Measurements from ENCODE around the gene PTGES2. TPM values are rescaled to one million over a fixed set of nuclear protein-coding genes. Genes with fewer than 3 reads are reported as not detected.

The PTGES2 gene
- polyA plus RNA-seq, 1 donor = 59.1 TPM

DNA sequence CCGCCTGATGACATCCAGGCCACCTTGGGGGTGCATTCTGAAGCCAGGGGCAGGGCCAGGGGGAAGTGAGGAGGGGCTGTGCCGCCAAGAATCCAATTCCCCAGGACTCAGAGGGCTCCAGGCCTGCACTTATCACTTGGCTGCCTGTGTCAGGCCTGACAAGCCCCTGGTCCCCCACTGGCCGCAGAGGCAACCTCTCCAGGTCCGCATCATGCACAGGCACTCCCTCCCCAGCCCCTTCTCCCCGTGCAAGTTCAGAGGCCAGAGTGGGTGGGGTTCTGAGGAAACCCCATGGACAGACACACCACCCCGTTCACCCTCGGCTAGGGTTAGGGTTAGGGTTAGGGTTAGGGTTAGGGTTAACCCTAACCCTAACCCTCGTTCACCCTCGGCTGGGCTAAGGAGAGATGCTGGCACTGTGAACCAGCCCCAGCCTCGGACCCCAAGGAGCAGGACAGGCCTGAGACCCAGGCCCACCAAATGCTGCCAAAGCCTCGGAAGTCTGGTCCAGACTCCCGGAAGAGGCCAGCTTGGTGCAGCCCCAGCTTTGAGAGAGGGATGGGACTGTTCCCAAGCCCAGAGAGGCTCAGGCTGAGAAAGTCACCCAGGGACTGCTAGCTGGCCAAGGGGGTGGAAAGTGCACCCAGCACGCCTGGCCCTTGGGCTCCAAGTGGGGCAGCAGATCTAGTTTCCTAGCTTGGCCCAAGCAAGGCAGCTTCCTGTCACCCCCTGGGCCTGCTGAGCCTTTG lies 26.6 kb upstream of the PTGES2 start:
- Histone ChIP-seq H3K27me3 (ENCODE audit: control insufficient read depth, insufficient read depth, low read length) (no peaks in the 10 kb centered on the region), H3K27ac (ENCODE audit: low read length) (no peak overlapping the region), H3K4me1 (ENCODE audit: control insufficient read depth, insufficient read depth, low read length) (peaks cover 17% of the 10 kb centered on the region), H3K4me3 (ENCODE audit: low read length) (no peak overlapping the region), H3K9me3 (ENCODE audit: control insufficient read depth, low read depth, low read length) (no peaks in the 10 kb centered on the region), H3K36me3 (ENCODE audit: control insufficient read depth, insufficient read depth, low read length) (no peaks in the 10 kb centered on the region)
- WGBS (ENCODE audit: insufficient coverage, low lambda C conversion rate) = no CpG with 5 or more reads among the region's 13 CpGs
- DNase-seq = no peak

DNA sequence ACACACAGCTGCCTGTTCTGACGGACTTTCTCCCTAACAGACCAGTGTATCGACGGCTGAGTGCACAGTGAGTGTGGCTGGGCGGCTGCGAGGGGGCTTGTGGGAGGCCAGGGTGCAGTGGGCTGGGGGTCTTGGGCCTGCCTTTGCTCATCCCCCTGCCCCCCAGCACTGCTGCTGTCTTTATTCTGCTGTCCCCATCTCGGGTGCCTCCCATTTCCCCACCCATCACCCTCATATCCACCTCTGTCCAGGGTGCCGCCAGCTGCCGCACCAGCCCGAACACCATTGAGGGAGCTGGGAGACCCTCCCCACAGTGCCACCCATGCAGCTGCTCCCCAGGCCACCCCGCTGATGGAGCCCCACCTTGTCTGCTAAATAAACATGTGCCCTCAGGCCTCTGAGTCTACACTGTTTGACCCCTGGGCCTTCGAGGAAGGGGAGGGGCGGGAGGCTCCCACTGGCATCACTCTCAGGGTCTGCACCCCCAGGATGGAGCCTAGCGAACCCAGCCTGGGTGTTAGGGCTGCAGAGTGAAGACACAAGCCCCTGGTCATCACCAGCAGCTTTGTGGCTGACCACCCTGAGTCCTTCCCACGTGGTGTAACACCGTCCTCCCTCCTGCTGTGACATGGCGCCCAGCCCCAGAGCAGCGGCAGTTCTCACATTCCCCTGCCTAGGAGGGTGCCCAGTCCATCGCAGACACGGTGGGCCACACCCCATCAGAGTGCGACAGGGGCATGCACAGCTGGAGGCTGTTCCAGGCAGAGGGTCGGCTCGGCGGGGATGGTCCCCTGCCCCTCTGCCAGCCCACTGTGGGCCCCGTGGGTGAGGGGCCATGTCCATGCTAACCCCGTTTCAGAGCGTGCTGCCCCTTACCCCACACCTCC lies 25.8 kb upstream of the PTGES2 start:
- H3K4me1 ChIP-seq (ENCODE audit: control insufficient read depth, insufficient read depth, low read length) = peaks cover 25% of the 10 kb centered on the region
- no peak overlapping the region for H3K4me3 ChIP-seq (ENCODE audit: low read length)
- no peaks in the 10 kb centered on the region for H3K27me3 ChIP-seq (ENCODE audit: control insufficient read depth, insufficient read depth, low read length)
- no peaks in the 10 kb centered on the region for H3K36me3 ChIP-seq (ENCODE audit: control insufficient read depth, insufficient read depth, low read length)
- DNase-seq = no peak
- no CpG with 5 or more reads among the region's 26 CpGs for WGBS (ENCODE audit: insufficient coverage, low lambda C conversion rate)
- no peak overlapping the region for H3K27ac ChIP-seq (ENCODE audit: low read length)
- no peaks in the 10 kb centered on the region for H3K9me3 ChIP-seq (ENCODE audit: control insufficient read depth, low read depth, low read length)

DNA sequence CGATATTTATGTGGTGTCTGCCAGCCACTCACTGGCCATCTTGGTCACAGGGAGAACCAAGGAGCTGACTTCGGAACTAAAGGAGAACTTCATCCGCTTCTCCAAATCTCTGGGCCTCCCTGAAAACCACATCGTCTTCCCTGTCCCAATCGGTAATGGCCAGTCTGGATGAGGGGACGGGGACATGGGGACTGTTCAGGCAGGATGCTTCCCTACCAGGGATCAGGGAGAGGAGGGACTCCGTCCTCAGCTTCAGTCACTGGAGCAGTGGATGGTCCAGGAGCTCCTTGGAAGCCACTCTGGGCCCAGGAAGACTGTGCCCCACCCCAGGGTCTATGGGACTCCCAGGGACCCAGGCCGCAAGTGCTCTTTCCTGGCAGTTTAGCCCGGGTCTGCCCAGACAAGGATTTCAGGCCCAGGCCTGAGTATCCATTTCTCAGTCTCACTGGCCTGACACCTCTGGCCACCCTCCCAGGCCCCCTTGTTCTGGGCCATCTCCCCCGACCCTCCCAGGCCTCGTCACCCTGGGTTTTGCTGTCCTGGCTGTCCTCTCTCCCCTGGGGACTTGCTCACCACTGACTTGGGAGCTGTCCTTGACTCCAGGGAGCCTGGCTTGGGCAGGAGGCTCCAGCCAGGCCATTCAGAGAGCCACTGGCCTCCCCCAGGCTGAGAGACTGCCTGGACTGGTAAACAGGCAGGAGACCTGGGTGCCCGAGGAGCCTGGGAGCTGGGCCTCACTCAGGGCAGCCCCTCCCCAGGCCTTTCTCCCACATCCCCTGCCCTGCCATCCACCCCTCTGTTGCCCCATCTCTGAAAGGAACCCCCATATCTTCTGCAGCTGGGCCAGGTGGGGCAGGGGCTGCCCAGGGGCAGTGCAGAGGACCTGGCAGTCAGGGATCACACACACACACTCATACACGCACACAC lies 24.9 kb upstream of the PTGES2 start:
- no peaks in the 10 kb centered on the region for H3K36me3 ChIP-seq (ENCODE audit: control insufficient read depth, insufficient read depth, low read length)
- H3K4me1 ChIP-seq (ENCODE audit: control insufficient read depth, insufficient read depth, low read length) = peaks cover 28% of the 10 kb centered on the region
- DNase-seq = no peak
- H3K4me3 ChIP-seq (ENCODE audit: low read length) = no peak overlapping the region
- no peaks in the 10 kb centered on the region for H3K27me3 ChIP-seq (ENCODE audit: control insufficient read depth, insufficient read depth, low read length)
- WGBS (ENCODE audit: insufficient coverage, low lambda C conversion rate) = no CpG with 5 or more reads among the region's 13 CpGs
- no peaks in the 10 kb centered on the region for H3K9me3 ChIP-seq (ENCODE audit: control insufficient read depth, low read depth, low read length)
- H3K27ac ChIP-seq (ENCODE audit: low read length) = no peak overlapping the region

DNA sequence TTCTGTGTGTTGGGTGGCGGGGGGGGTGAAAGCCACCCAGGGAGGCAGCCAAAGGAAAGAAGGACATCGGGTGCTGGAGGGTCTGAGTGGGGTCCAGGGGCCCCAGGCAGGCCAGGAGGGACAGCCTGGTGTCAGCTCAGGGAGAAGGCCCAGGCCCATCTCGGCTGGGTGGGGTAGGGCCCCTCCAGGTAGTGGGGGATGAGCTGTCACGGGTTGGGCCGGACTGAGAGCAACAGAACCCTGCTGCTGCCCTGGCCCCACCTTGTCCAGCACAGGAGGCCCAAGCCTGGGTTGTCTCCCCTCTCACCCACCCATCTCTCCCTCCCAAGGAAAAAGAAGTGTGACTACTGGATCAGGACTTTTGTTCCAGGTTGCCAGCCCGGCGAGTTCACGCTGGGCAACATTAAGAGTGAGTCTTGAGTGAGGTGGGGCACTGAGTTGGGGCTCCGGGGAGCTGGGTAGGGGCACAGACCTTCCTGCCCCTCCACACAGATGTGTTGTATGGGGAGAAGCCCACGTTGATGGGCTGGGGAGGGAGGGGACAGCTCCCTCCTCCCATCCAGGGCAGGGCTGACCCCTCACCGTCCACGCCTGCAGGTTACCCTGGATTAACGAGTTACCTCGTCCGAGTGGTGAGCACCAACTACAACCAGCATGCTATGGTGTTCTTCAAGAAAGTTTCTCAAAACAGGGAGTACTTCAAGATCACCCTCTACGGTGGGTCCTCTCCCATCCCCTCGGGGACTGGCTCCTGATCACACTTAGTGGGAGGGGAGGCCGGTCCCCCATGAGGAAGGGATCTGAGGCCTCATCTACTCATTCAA lies 24.0 kb upstream of the PTGES2 start:
- no peaks in the 10 kb centered on the region for H3K9me3 ChIP-seq (ENCODE audit: control insufficient read depth, low read depth, low read length)
- DNase-seq = no peak
- H3K27me3 ChIP-seq (ENCODE audit: control insufficient read depth, insufficient read depth, low read length) = no peaks in the 10 kb centered on the region
- no peaks in the 10 kb centered on the region for H3K36me3 ChIP-seq (ENCODE audit: control insufficient read depth, insufficient read depth, low read length)
- no peak overlapping the region for H3K27ac ChIP-seq (ENCODE audit: low read length)
- H3K4me1 ChIP-seq (ENCODE audit: control insufficient read depth, insufficient read depth, low read length) = peaks cover 28% of the 10 kb centered on the region
- WGBS (ENCODE audit: insufficient coverage, low lambda C conversion rate) = no CpG with 5 or more reads among the region's 18 CpGs
- no peak overlapping the region for H3K4me3 ChIP-seq (ENCODE audit: low read length)

DNA sequence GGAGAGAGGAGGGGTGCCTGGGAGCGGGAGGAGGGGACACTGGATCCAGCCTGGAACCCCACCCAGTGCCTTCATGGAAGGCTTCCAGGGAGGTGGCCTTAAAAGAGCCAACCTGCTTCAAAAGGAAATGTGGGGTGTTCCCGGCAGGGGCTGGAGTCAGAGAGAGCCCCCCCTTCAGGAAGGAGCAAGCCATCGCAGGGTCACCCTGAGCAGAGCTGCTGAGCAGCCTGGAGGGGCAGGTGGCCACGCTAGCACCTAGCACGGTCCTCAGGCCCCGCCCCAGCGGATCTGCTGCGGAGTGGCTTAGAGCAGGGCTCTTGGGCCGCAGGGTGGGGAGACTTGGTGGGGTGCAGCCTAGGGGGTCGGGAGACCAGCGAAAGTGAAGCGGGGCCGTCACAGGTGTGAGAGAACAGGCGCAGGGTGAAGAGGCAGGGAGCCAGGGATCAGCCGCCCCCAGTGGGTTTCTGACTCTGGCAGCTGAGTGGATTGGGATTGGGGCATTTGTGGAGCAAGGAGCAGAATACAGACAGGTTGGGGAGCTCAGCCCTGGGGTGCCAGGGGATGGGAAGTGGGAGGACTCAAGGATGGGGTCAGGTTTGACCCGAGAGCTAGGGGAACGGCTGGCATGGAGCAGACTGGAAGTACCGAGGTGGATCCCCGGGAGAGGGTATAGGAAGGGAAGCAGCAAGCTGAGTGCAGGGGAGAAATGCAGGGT lies 23.2 kb upstream of the PTGES2 start:
- no peaks in the 10 kb centered on the region for H3K27me3 ChIP-seq (ENCODE audit: control insufficient read depth, insufficient read depth, low read length)
- DNase-seq = peak in 1 of 2 donors; percentile 51
- no peak overlapping the region for H3K4me3 ChIP-seq (ENCODE audit: low read length)
- no CpG with 5 or more reads among the region's 19 CpGs for WGBS (ENCODE audit: insufficient coverage, low lambda C conversion rate)
- H3K27ac ChIP-seq (ENCODE audit: low read length) = no peak overlapping the region
- peaks cover 34% of the 10 kb centered on the region for H3K4me1 ChIP-seq (ENCODE audit: control insufficient read depth, insufficient read depth, low read length)
- H3K9me3 ChIP-seq (ENCODE audit: control insufficient read depth, low read depth, low read length) = no peaks in the 10 kb centered on the region
- H3K36me3 ChIP-seq (ENCODE audit: control insufficient read depth, insufficient read depth, low read length) = no peaks in the 10 kb centered on the region

DNA sequence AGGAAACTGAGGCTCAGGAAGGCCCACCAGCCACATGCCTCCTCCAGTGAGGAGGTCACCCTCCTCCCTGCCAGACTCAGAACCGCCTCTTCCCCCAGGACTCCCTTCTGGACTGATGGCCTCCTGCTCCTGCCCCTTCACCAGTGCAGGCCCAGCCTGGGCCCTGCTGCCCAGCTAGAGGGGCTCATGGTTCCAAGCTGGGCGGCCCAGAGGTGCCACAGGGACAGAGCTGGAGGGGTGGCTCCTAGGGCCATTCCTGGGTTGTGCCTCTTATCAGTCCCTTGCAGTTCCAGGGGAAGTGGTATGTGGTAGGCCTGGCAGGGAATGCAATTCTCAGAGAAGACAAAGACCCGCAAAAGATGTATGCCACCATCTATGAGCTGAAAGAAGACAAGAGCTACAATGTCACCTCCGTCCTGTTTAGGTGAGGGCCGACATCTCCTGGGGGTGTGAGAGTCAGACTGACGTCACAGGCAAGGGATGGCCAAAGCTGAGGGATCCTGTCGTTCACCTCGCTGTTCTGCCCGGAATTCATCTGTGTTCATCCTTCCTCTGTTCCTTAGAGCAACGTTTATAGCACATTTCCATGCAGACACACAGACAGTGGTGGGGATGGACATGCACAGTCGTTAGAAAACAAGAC lies 22.5 kb upstream of the PTGES2 start:
- Histone ChIP-seq H3K4me3 (ENCODE audit: low read length) (no peak overlapping the region), H3K27me3 (ENCODE audit: control insufficient read depth, insufficient read depth, low read length) (no peaks in the 10 kb centered on the region), H3K27ac (ENCODE audit: low read length) (no peak overlapping the region), H3K36me3 (ENCODE audit: control insufficient read depth, insufficient read depth, low read length) (no peaks in the 10 kb centered on the region), H3K4me1 (ENCODE audit: control insufficient read depth, insufficient read depth, low read length) (peaks cover 39% of the 10 kb centered on the region), H3K9me3 (ENCODE audit: control insufficient read depth, low read depth, low read length) (no peaks in the 10 kb centered on the region)
- DNase-seq = no peak
- no CpG with 5 or more reads among the region's 11 CpGs for WGBS (ENCODE audit: insufficient coverage, low lambda C conversion rate)

DNA sequence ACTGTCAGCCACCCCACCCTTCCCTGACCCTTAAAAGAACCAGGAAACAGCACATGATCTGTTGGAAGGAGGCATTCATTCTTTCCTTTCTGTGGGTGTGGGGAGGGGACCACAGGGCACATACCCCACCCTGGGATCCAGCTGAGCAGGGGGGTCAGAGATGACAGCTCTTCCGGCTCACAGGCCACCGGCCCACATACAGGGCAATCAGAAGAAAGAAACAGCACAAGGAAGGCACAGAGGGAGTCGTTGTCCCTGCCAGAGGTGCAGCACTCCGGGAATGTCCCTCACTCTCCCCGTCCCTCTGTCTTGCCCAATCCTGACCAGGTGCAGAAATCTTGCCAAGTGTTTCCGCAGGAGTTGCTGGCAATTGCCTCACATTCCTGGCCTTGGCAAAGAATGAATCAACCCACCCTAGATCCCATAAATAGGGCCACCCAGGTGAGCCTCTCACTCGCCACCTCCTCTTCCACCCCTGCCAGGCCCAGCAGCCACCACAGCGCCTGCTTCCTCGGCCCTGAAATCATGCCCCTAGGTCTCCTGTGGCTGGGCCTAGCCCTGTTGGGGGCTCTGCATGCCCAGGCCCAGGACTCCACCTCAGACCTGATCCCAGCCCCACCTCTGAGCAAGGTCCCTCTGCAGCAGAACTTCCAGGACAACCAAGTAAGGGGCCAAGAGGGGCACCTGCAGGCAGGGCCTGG lies 21.6 kb upstream of the PTGES2 start, which contains the start of gene LCN2:
Gene LCN2 (plus strand): TSS at position 453 of the 701 bp plus-strand sequence. CDS start 73 bp downstream, at position 526.
- peak; percentile 73 to 87 for DNase-seq
- H3K9me3 ChIP-seq (ENCODE audit: control insufficient read depth, low read depth, low read length) = no peaks in the 10 kb centered on the region
- H3K27me3 ChIP-seq (ENCODE audit: control insufficient read depth, insufficient read depth, low read length) = no peaks in the 10 kb centered on the region
- peak within 1 kb of the TSS; percentile 85 for H3K27ac ChIP-seq (ENCODE audit: low read length)
- H3K4me3 ChIP-seq (ENCODE audit: low read length) = no peak within 1 kb of the TSS
- H3K4me1 ChIP-seq (ENCODE audit: control insufficient read depth, insufficient read depth, low read length) = peaks cover 39% of the 10 kb centered on the region
- no peaks in the 10 kb centered on the region for H3K36me3 ChIP-seq (ENCODE audit: control insufficient read depth, insufficient read depth, low read length)
- no CpG with 5 or more reads among the region's 9 CpGs for WGBS (ENCODE audit: insufficient coverage, low lambda C conversion rate)

DNA sequence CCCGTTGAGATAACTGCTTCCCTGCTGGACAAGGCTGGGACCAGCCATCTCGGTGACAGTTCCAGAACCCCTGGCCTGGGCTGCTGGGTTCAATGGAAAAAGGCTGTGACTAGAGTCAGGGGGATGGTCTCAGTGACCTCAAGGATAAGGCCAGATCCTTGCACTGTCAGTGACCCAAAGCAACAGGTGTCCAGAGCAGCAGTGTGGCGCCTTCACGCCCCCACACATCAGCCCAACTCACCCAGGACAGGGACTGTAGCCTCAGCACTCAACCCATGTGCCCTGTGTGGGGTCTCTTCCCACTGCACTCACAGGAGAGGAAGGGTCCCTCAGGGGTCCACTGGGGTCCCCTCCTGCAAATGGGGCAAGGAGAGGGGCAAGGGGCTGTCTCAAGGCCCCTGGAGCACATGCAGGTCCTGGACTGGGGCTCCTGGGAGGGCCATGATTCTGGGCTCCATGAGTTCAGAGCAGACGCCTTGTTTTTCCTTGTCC lies 21.0 kb upstream of the PTGES2 start:
- no peaks in the 10 kb centered on the region for H3K9me3 ChIP-seq (ENCODE audit: control insufficient read depth, low read depth, low read length)
- H3K36me3 ChIP-seq (ENCODE audit: control insufficient read depth, insufficient read depth, low read length) = no peaks in the 10 kb centered on the region
- H3K4me3 ChIP-seq (ENCODE audit: low read length) = no peak overlapping the region
- WGBS (ENCODE audit: insufficient coverage, low lambda C conversion rate) = no CpG with 5 or more reads among the region's 5 CpGs
- peaks cover 39% of the 10 kb centered on the region for H3K4me1 ChIP-seq (ENCODE audit: control insufficient read depth, insufficient read depth, low read length)
- peak overlapping the region; percentile 85 for H3K27ac ChIP-seq (ENCODE audit: low read length)
- no peak for DNase-seq
- no peaks in the 10 kb centered on the region for H3K27me3 ChIP-seq (ENCODE audit: control insufficient read depth, insufficient read depth, low read length)

Measured in large intestine (tissue), 3 donors.